GM12878 (cell line): Measurements from ENCODE around the gene SLC35C1. TPM values are rescaled to one million over a fixed set of nuclear protein-coding genes. Genes with fewer than 3 reads are reported as not detected.

Experiments used
- ASH2L ChIP-seq: fragments of 300-600, 200-600 bp; sonication (generic); IDR thresholded peaks from 2 replicates; pipeline ENCODE4 v1.6.1; 2017; ENCODE audit warnings: low read depth, mild to moderate bottlenecking, borderline replicate concordance
- E2F8 ChIP-seq: fragments of 450-650 bp; IDR thresholded peaks from 2 replicates; pipeline ENCODE4 v1.6.1; 2018; ENCODE audit warnings: mild to moderate bottlenecking, low read depth, moderate library complexity; ENCODE audit not compliant: partially characterized antibody
- HDAC2 ChIP-seq: fragments of 200-600 bp; sonication (generic); IDR thresholded peaks from 2 replicates; pipeline ENCODE4 v1.6.1; 2017
- IKZF2 ChIP-seq, 2 experiments: fragments of 450-650 bp; IDR thresholded peaks; 2 replicates each; pipeline ENCODE4 v1.6.1; 2017; ENCODE audit warnings: mild to moderate bottlenecking in 2 of 2, moderate library complexity in 2 of 2
- KAT2A ChIP-seq: conservative IDR thresholded peaks from 2 replicates; pipeline ENCODE4 v1.6.1; 2011; ENCODE audit warnings: low read depth, low read length; ENCODE audit not compliant: control insufficient read depth
- MLLT1 ChIP-seq: fragments of 450-650 bp; IDR thresholded peaks from 2 replicates; pipeline ENCODE4 v1.6.1; 2016; ENCODE audit warnings: mild to moderate bottlenecking
- MTA2 ChIP-seq: fragments of 450-650 bp; IDR thresholded peaks from 2 replicates; pipeline ENCODE4 v1.6.1; 2016; ENCODE audit warnings: low read depth, mild to moderate bottlenecking, moderate library complexity
- NR2C1 ChIP-seq: fragments of 450-650 bp; IDR thresholded peaks from 2 replicates; pipeline ENCODE4 v1.6.1; 2017; ENCODE audit warnings: antibody characterized with exemption, mild to moderate bottlenecking, moderate library complexity
- POLR2AphosphoS2 ChIP-seq: IDR thresholded peaks from 2 replicates; pipeline ENCODE4 v1.6.1; 2011; ENCODE audit warnings: low read depth, mild to moderate bottlenecking, low read length, improper control_type of control experiment, moderate library complexity
- RELA ChIP-seq: fragments of 450-650 bp; IDR thresholded peaks from 2 replicates; pipeline ENCODE4 v1.8.0; 2014; ENCODE audit warnings: borderline replicate concordance; ENCODE audit not compliant: partially characterized antibody
- SMAD5 ChIP-seq: IDR thresholded peaks from 2 replicates; pipeline ENCODE4 v1.6.1; 2016; ENCODE audit warnings: antibody characterized with exemption, low read depth
- TCF7 ChIP-seq: IDR thresholded peaks from 2 replicates; pipeline ENCODE4 v1.6.1; 2014; ENCODE audit warnings: antibody characterized with exemption, borderline replicate concordance
- ZNF384 ChIP-seq: IDR thresholded peaks from 2 replicates; pipeline ENCODE4 v1.6.1; 2012; ENCODE audit warnings: low read depth, mild to moderate bottlenecking, low read length, improper control_type of control experiment, borderline replicate concordance
- ZNF622 ChIP-seq: fragments of 450-650 bp; IDR thresholded peaks from 2 replicates; pipeline ENCODE4 v1.6.1; 2017; ENCODE audit warnings: mild to moderate bottlenecking, inconsistent platforms
- ZZZ3 ChIP-seq: IDR thresholded peaks from 2 replicates; pipeline ENCODE4 v1.6.1; 2011; ENCODE audit warnings: low read depth; ENCODE audit not compliant: control insufficient read depth, insufficient read length
- polyA plus RNA-seq, 11 experiments: library from polyadenylated mRNA; depleted of rRNA in 4 of 11; unstranded in 6 of 11; stranded (reverse) in 5 of 11; fragments of >200 nt; fragmentation: Nextera tagmentation in 4 of 11; fragmentation: Illumina TruSeq in 1 of 11; extraction: Ambion mirVana in 4 of 11; extraction: Trizol in 1 of 11; gene quantifications; 1 replicate in 1 of 11; 2 replicates in 10 of 11; pipeline versions ENCODE4 v1.2.1 to v1.2.3, GENCODE V29; 2011 to 2016; ENCODE audit warnings: inconsistent platforms in 2 of 11, missing spikeins in 2 of 11, low read depth in 1 of 11
- total RNA-seq, 4 experiments: library from RNA; depleted of rRNA in 3 of 4; stranded (reverse); fragments of >200 nt in 3 of 4; fragmentation: Illumina TruSeq in 1 of 4; extraction: Trizol in 1 of 4; gene quantifications; 2 replicates each; pipeline versions ENCODE4 v1.2.1 to v1.2.3, GENCODE V29; 2013 to 2021
- TF ChIP-seq, protein P1 (sequence below), 3 experiments: IDR thresholded peaks in 2 of 3; conservative IDR thresholded peaks in 1 of 3; 2 replicates each; pipeline ENCODE4 v1.5.1; 2011; ENCODE audit warnings: low read depth in 3 of 3, low read length in 3 of 3, mild to moderate bottlenecking in 3 of 3, control low read depth in 2 of 3, moderate library complexity in 2 of 3, inconsistent platforms in 1 of 3, mixed read lengths in 1 of 3; ENCODE audit not compliant: control insufficient read depth in 2 of 3, insufficient read depth in 1 of 3; ENCODE audit errors: extremely low read depth in 1 of 3
- TF ChIP-seq, protein P2 (sequence below): fragments of 450-650 bp; conservative IDR thresholded peaks from 2 replicates; pipeline ENCODE4 v1.6.1; 2017; ENCODE audit warnings: mild to moderate bottlenecking, moderate library complexity
- TF ChIP-seq, protein P3 (sequence below): fragments of 450-650 bp; IDR thresholded peaks from 2 replicates; pipeline ENCODE4 v1.6.1; 2017; ENCODE audit warnings: mild to moderate bottlenecking, low read depth, inconsistent platforms; ENCODE audit not compliant: poor library complexity, severe bottlenecking

Gene SLC35C1
- total and polyA plus RNA-seq, 10 of the 15 experiments (the other 5 are each of a cell fraction or from before 2014, with no cell fraction given): 0.55 to 9.7 (median 4.3) TPM

- TF ChIP-seq MTA2: peak; percentile 32; the same call in 1 of the 2 replicates
- peak; percentile 11; the same call in 1 of the 2 replicates for TF ChIP-seq MLLT1
- TF ChIP-seq ZNF384: no peak
- no peak for TF ChIP-seq ZNF622
- TF ChIP-seq HDAC2: no peak
- TF ChIP-seq IKZF2 (IDR thresholded peaks at IDR 0.05): peak; percentile 55 to 58; a peak in 2 of 4 replicates
- no peak for TF ChIP-seq ZZZ3
- no peak for TF ChIP-seq RELA
- TF ChIP-seq, protein P1, sequence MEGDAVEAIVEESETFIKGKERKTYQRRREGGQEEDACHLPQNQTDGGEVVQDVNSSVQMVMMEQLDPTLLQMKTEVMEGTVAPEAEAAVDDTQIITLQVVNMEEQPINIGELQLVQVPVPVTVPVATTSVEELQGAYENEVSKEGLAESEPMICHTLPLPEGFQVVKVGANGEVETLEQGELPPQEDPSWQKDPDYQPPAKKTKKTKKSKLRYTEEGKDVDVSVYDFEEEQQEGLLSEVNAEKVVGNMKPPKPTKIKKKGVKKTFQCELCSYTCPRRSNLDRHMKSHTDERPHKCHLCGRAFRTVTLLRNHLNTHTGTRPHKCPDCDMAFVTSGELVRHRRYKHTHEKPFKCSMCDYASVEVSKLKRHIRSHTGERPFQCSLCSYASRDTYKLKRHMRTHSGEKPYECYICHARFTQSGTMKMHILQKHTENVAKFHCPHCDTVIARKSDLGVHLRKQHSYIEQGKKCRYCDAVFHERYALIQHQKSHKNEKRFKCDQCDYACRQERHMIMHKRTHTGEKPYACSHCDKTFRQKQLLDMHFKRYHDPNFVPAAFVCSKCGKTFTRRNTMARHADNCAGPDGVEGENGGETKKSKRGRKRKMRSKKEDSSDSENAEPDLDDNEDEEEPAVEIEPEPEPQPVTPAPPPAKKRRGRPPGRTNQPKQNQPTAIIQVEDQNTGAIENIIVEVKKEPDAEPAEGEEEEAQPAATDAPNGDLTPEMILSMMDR (IDR thresholded peaks at IDR 0.05 in 2 of 3, conservative IDR thresholded peaks at IDR 0.05 in 1 of 3; ENCODE audit: control insufficient read depth in 2 of 3, extremely low read depth in 1 of 3, insufficient read depth in 1 of 3, low read depth in 3 of 3, low read length in 3 of 3): no peak
- no peak for TF ChIP-seq ASH2L
- TF ChIP-seq, protein P2, sequence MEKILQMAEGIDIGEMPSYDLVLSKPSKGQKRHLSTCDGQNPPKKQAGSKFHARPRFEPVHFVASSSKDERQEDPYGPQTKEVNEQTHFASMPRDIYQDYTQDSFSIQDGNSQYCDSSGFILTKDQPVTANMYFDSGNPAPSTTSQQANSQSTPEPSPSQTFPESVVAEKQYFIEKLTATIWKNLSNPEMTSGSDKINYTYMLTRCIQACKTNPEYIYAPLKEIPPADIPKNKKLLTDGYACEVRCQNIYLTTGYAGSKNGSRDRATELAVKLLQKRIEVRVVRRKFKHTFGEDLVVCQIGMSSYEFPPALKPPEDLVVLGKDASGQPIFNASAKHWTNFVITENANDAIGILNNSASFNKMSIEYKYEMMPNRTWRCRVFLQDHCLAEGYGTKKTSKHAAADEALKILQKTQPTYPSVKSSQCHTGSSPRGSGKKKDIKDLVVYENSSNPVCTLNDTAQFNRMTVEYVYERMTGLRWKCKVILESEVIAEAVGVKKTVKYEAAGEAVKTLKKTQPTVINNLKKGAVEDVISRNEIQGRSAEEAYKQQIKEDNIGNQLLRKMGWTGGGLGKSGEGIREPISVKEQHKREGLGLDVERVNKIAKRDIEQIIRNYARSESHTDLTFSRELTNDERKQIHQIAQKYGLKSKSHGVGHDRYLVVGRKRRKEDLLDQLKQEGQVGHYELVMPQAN: peak; percentile 91
- peak; percentile 87 for TF ChIP-seq NR2C1
- TF ChIP-seq E2F8: no peak
- no peak for TF ChIP-seq TCF7
- TF ChIP-seq KAT2A: no peak
- TF ChIP-seq, protein P3, sequence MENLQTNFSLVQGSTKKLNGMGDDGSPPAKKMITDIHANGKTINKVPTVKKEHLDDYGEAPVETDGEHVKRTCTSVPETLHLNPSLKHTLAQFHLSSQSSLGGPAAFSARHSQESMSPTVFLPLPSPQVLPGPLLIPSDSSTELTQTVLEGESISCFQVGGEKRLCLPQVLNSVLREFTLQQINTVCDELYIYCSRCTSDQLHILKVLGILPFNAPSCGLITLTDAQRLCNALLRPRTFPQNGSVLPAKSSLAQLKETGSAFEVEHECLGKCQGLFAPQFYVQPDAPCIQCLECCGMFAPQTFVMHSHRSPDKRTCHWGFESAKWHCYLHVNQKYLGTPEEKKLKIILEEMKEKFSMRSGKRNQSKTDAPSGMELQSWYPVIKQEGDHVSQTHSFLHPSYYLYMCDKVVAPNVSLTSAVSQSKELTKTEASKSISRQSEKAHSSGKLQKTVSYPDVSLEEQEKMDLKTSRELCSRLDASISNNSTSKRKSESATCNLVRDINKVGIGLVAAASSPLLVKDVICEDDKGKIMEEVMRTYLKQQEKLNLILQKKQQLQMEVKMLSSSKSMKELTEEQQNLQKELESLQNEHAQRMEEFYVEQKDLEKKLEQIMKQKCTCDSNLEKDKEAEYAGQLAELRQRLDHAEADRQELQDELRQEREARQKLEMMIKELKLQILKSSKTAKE: no peak
- peak; percentile 79; the same call in 1 of the 2 replicates for TF ChIP-seq POLR2AphosphoS2
- peak; percentile 44; the same call in 1 of the 2 replicates for TF ChIP-seq SMAD5
These were observed 42.3 kb downstream of the SLC35C1 start, which contains the start of gene CRY2 (continued) for GRCh38 chr11:45846974-45847910.
